ENCODE data around the gene MRPS33.

DNA sequence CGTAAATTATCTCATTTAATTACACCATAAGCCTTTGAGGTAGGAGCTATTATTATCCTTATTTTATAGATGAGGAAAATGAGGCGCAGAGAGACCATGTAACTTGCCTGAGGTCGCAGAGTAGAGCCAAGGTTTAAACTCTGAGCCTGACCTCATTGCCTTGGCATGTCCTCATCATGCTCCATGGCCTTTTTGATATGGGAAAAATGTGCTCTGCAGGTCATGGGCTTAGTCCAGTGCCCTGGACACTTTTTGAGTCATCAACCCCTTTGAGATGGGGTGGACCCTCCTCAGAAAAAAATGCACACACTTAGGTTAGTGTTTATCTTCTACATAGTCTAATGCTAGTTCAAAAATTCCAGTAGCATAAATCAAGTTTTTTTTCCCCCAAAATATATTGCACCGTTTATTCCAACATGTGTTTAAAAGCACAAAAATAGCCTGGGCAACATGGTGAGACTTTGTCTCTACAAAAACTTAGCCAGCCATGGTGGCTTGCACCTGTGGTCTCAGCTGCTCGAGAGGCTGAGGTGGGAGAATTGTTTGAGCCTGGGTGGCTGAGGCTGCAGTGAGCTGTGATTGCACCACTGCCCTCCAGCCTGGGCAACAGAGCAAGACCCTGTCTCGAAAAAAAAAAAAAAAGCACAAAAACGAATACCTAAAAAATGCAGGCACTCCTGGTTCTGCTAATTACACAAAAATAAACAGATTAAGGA, 30.5 kb upstream of the MRPS33 start:
- TF ChIP-seq, protein P1, sequence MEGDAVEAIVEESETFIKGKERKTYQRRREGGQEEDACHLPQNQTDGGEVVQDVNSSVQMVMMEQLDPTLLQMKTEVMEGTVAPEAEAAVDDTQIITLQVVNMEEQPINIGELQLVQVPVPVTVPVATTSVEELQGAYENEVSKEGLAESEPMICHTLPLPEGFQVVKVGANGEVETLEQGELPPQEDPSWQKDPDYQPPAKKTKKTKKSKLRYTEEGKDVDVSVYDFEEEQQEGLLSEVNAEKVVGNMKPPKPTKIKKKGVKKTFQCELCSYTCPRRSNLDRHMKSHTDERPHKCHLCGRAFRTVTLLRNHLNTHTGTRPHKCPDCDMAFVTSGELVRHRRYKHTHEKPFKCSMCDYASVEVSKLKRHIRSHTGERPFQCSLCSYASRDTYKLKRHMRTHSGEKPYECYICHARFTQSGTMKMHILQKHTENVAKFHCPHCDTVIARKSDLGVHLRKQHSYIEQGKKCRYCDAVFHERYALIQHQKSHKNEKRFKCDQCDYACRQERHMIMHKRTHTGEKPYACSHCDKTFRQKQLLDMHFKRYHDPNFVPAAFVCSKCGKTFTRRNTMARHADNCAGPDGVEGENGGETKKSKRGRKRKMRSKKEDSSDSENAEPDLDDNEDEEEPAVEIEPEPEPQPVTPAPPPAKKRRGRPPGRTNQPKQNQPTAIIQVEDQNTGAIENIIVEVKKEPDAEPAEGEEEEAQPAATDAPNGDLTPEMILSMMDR (conservative IDR thresholded peaks at IDR 0.05; ENCODE audit: low read length), result no peak
- no peak for TF ChIP-seq EZH2phosphoT487 (IDR thresholded peaks at IDR 0.05; ENCODE audit: borderline replicate concordance)
